Right lung (tissue), 10 donors: ENCODE data around the gene RGPD3. TPM values are rescaled to one million over a fixed set of nuclear protein-coding genes. Genes with fewer than 3 reads are reported as not detected.
"Not testable (repeated sequence)": the region's sequence is repeated elsewhere in the genome, so short reads cannot be mapped to it uniquely, and the experiment has no call there.

Source experiments
- DNase-seq, 2 donors: peaks; one replicate each; pipeline ENCODE4 v3.0.0-alpha.2; 2013
- long read RNA-seq, 8 donors: transcript quantifications; one replicate each; lab custom pipeline, GENCODE V29; 2026
- polyA plus RNA-seq, 5 donors: library from polyadenylated mRNA; unstranded; fragments of 120-200 nt; gene quantifications; one replicate each; pipeline versions ENCODE4 v1.2.1 to v1.2.3, GENCODE V29; 2013; ENCODE audit warnings: inconsistent platforms in 1 of 5, low replicate concordance in 1 of 5; ENCODE audit not compliant: insufficient read length in 5 of 5, insufficient read depth in 1 of 5

Gene RGPD3
- polyA plus RNA-seq: under 1 TPM; 0.09 to 0.62 (median 0.35) TPM
- long read RNA-seq, donor 1: 0 reads
- long read RNA-seq, donor 2: 0 reads
- long read RNA-seq, donor 3: 0 reads
- long read RNA-seq, donor 4: 0 reads
- long read RNA-seq, donor 5: 0 reads
- long read RNA-seq, donor 6: 0 reads
- long read RNA-seq, donor 7: 0 reads
- long read RNA-seq, donor 8: 0 reads

- DNase-seq: not testable (repeated sequence)
Measured at GRCh38 chr2:106468107-106468506, at the start of gene RGPD3. RGPD3 (minus strand) TSS chr2:106468413; CDS start chr2:106468288, 125 bp downstream.

- no peak for DNase-seq
Measured at GRCh38 chr2:106517329-106517728, 49.1 kb upstream of the RGPD3 start.

GRCh38 chr2:106516864-106517263, 48.7 kb upstream of the RGPD3 start:
- no peak for DNase-seq

GRCh38 chr2:106516436-106516835, 48.2 kb upstream of the RGPD3 start:
- DNase-seq: no peak

GRCh38 chr2:106514827-106515226, 46.6 kb upstream of the RGPD3 start:
- not testable (repeated sequence) for DNase-seq

- DNase-seq: not testable (repeated sequence)
Measured at GRCh38 chr2:106513391-106513790, 45.2 kb upstream of the RGPD3 start.

GRCh38 chr2:106511934-106512333, 43.7 kb upstream of the RGPD3 start:
- DNase-seq: not testable (repeated sequence)

GRCh38 chr2:106511476-106511901, 43.3 kb upstream of the RGPD3 start:
- DNase-seq: peak in 1 of 2 donors; percentile 20

- DNase-seq: not testable (repeated sequence)
Measured at GRCh38 chr2:106510791-106511190, 42.6 kb upstream of the RGPD3 start.

GRCh38 chr2:106509374-106509770, 41.2 kb upstream of the RGPD3 start:
- not testable (repeated sequence) for DNase-seq

- not testable (repeated sequence) for DNase-seq
Measured at GRCh38 chr2:106508660-106509373, 40.6 kb upstream of the RGPD3 start.

GRCh38 chr2:106506002-106506687, 37.9 kb upstream of the RGPD3 start:
- DNase-seq: not testable (repeated sequence)

- DNase-seq: not testable (repeated sequence)
Measured at GRCh38 chr2:106504787-106505186, 36.6 kb upstream of the RGPD3 start.

GRCh38 chr2:106504192-106504591, 36.0 kb upstream of the RGPD3 start:
- DNase-seq: not testable (repeated sequence)

- DNase-seq: not testable (repeated sequence)
Measured at GRCh38 chr2:106502351-106502750, 34.1 kb upstream of the RGPD3 start.

GRCh38 chr2:106500350-106500749, 32.1 kb upstream of the RGPD3 start:
- DNase-seq: not testable (repeated sequence)

- DNase-seq: not testable (repeated sequence)
Measured at GRCh38 chr2:106498549-106498948, 30.3 kb upstream of the RGPD3 start.

GRCh38 chr2:106492913-106493312, 24.7 kb upstream of the RGPD3 start:
- peak; percentile 26 to 43 for DNase-seq

- not testable (repeated sequence) for DNase-seq
Measured at GRCh38 chr2:106492399-106492798, 24.2 kb upstream of the RGPD3 start.

- not testable (repeated sequence) for DNase-seq
Measured at GRCh38 chr2:106489701-106490100, 21.5 kb upstream of the RGPD3 start.

GRCh38 chr2:106487386-106488191, 19.4 kb upstream of the RGPD3 start:
- DNase-seq: not testable (repeated sequence)
